ENCODE measurements around the gene STOX2.

DNA sequence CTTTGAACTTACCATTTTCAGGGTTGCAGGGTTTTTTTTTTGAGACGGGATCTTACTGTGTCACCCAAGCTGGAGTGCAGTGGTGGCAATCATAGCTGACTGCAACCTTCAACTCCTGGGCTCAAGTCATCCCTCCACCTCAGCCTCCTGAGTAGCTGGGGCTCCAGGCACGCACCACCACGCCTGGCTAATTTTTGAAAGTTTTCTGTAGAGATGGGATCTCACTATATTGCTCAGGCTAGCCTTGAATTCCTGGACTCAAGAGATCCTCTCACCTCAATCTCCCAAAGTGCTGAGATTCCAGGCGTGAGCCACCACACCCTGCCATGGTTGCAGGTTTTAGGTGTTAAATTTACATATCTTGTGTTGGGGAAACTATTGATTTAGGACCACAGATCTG, 64.5 kb downstream of the STOX2 start:
- TF ChIP-seq, protein P1, sequence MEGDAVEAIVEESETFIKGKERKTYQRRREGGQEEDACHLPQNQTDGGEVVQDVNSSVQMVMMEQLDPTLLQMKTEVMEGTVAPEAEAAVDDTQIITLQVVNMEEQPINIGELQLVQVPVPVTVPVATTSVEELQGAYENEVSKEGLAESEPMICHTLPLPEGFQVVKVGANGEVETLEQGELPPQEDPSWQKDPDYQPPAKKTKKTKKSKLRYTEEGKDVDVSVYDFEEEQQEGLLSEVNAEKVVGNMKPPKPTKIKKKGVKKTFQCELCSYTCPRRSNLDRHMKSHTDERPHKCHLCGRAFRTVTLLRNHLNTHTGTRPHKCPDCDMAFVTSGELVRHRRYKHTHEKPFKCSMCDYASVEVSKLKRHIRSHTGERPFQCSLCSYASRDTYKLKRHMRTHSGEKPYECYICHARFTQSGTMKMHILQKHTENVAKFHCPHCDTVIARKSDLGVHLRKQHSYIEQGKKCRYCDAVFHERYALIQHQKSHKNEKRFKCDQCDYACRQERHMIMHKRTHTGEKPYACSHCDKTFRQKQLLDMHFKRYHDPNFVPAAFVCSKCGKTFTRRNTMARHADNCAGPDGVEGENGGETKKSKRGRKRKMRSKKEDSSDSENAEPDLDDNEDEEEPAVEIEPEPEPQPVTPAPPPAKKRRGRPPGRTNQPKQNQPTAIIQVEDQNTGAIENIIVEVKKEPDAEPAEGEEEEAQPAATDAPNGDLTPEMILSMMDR (conservative IDR thresholded peaks at IDR 0.05) = no peak
- no peak for TF ChIP-seq ZFX (IDR thresholded peaks at IDR 0.05)

Measured in C4-2B (cell line).